Suppressor macrophage treated with lipopolysaccharide for 1 hour (primary cell): ENCODE data around the gene EZR.
A peak's percentile ranks its signal among the peaks of the same experiment; 100 is the strongest.
"Not testable (repeated sequence)": the region's sequence is repeated elsewhere in the genome, so short reads cannot be mapped to it uniquely, and the experiment has no call there.

ENCODE experiments used
- DNase-seq, 3 donors: peaks; one replicate each; pipeline ENCODE4 v3.0.0-alpha.2; 2020 to 2022

The EZR gene

DNA sequence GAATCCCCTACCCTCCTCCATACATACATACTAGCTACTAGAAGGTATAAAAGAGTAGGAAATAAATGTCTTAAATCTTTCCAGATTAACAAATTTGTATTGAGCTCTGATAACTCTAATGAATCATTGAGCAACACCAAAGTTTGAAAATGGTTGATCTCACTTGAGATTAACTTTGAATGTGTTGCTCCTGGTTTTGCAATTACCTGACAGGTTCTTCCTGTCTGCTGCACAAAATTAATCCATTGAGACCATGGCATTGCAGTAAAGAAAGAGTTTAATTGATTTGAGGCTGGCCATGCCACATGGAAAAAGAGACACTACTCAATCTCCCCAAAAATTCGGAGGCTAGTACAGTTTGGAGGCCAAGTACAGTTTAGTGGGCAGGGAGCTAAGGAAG, 21.3 kb upstream of the EZR start:
- no peak for DNase-seq

DNA sequence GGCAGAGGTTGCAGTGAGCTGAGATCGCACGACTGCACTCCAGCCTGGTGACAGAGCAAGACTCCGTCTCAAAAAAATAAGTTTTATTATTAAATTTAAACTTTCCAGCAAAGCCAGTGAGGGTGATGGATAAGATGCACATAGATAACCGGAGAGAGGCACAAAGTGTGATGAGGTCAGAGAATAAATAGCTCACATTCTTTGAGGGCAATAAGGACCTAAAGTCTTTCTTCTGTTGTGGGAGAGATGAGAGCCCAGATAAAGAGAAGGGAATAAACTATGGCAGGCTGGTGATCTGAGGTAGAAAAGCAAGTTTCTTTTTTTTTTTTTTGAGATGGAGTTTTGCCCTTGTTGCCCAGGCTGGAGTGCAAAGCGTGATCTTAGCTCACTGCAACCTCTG, 20.6 kb upstream of the EZR start:
- no peak for DNase-seq

DNA sequence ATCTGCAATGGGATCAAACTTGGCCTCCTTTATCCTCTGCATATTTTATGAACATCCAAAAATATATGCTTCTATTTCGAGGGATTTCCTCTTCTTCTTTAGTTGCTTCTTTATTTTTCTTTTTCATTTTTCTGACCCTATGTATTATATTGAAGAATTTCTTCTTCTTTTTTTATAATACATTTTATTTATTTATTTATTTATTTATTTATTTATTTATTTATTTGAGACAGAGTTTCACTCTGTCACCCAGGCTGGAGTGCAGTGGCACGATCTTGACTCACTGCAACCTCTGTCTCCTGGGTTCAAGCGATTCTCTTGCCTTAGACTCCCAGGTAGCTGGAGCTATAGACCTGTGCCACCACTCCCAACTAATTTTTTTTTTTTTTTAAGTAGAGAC, 19.6 kb upstream of the EZR start:
- DNase-seq = not testable (repeated sequence)

DNA sequence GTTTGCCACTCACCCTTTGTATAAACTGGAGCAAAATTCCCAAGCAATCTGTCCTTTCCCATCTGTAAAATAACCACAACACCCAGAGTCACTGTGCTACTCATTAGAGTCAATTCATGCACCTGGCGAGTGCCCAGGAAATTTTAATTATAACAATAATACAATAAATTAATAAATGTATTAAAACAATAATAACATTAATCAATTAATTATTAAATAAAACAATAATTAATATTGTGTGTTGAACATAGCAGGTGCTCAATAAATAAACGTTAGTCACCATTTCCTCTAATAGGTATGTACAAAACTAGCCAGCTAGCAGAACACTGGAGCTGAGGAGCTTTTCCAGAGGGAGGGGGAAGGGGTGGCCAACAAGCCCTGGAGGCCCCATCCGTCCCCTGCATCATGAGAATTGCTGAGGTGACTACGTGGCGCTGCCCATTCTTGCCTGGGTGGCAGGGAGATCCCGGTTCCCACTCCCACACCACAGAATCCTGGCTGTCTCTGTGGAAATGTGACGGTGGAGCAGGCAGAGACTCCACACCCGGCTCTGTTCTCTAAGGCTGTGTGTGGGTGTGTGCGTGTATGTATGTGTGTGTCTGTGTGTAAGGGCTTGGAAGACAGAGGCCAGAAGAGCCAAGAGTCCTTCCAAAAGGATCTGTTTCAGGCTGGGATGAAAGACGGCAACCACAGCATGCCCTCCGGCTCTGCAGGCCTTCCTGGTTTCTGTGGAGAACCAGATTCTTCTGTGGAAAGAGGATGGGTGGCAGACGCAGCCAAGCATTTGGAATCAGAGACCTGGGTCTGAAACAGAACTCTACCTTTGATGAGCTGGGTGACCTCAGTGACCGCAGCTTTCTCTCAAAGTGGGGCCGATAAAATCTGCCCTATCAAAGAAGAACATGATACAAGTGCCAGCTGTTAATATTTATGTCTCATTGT, 18.8 kb upstream of the EZR start:
- no peak for DNase-seq

DNA sequence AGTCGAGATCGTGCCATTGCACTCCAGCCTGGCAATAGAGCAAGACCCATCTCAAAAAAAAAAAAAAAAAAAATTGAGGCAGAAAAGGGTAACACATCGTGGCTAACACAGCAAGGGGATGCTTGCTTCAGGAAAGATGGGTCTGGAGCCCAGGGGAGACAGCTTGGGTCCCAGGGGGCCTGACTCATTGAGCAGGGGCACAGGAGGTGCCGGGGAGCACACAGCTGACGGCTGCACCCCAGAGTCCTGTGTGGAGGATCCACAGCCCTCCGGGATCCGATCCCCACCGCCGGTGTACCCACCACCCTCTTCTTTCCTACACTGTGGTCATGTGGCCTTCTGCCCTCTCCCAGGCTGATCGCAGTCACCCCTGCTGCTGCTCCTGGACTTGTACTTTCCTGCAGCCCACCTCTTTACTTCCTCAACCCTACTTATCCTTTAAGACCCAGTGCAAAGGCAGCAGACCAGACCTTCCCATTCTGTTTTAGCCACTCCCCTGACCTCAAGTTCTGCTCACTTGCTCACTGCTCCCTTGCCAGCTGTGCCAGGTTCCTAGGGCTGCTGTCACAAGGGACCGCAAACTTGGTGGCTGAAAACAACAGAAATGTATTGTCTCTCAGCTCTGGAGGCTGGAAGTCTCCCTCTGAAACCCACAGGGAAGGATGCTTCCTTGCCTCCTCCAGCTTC, 17.6 kb upstream of the EZR start:
- no peak for DNase-seq

DNA sequence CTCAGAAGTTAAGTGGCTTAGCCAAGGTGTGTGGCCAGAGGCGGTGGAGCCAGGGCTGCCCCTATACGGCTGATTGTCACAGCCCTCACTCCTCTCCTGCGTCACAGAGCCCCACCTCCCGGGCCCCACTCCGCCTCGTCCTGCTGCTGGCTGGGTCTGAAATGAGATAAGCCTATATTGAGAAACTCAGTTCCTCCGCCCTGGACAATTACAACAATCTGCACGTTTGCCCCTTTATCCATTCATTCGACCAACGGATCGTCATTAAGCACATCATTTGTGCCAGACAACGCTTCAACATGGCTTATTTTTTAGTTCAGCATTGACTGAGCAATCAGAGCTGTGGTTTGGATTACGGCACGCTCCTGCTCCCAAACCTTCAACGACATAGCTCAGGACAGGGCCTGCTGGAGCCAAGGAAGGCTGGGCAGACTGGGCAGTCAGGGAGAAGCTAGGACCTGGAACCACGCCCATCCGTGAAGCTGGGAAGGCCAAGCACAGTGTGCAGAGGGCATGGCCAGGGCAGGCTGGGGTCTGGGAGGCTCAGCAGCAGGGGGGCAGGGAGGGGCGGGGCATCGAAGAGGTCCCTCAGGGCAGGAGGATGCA, 16.6 kb upstream of the EZR start:
- peak in 1 of 3 donors; percentile 47 for DNase-seq

DNA sequence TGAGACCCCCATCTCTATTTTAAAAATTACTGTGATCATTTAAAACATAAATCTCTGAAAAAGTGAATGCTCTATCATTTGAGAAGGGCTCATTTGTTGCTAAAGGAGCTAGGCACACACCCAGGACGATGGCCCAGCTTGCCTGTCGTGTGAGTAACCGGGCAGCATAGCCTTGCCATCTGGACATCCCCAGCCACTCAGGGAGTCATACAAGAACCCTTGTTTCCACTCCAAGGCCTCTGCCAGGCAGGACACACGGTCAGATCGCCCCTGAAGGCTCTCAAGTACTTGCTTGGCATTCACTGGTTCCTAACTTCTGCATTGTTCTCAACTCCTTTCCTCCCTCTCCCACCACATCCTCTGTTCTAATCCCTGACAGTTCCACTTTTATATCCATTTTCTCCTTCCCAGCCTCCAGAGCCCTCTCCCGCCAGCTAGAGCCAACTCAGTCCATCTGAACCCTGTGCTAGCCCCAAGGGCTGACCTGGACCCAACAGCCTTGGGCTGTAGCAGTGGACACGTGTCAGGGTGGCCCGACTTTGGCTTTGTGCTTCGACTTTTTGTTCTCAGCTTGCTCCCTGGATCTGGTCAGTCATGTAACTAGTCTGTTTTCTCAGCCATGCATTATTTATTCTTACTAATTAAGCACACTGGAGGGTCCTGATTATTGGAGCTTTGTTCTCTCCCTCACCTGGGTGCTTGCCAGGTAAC, 15.7 kb upstream of the EZR start:
- DNase-seq = no peak

DNA sequence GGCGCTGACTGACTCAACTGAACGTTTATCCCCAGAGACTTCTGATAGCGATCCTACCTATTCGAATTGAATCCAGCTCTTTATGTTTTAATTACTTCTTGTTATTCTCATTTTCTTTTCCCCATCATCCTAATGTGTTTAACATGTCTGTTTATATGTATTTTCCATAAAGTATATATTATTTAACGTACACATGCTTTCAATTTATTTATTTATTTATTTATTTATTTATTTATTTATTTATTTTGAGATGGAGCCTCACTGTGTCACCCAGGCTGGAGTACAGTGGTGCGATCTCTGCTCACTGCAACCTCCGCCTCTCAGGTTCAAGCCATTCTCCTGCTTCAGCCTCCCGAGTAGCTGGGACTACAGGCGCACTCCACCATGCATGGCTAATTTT, 13.6 kb upstream of the EZR start:
- DNase-seq = not testable (repeated sequence)

DNA sequence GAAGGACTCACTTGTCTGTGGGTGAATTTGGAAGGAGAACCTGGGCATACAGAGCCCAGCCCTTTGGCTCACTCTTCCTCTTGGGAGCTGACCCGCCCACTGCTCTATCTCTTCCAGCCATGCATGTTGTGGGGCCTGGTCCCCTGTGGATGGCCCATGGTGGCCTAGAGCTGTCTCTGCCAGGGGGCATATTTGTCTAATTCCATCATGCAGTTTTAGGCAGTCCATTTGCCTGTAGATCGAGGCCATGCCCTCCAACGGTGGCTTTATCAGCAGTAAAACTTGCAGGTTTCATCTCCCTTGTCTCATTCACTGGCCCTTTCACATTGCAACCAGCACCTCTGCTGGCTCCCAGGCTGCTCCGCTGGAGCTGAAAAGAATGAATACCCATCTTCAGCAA, 12.9 kb upstream of the EZR start:
- no peak for DNase-seq

DNA sequence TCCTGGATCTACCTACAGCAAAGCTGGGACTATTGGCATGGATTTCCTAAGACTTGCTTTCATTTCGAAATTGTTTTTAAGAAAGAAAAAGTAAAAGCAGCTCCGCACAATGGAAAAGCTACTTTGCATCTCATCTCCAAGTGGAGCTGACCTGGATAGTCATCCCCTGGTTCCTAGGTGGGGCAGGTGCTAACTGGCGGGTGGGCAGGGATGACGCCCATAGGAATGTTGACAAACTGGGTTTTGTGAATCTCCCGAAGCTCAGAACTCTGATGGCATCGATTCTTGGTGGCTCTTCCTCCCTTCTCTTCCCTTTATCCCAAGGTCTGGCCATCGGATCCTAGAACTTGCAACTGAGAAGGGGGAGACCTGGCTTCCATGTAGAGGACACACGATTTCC, 12.4 kb upstream of the EZR start:
- DNase-seq = no peak

DNA sequence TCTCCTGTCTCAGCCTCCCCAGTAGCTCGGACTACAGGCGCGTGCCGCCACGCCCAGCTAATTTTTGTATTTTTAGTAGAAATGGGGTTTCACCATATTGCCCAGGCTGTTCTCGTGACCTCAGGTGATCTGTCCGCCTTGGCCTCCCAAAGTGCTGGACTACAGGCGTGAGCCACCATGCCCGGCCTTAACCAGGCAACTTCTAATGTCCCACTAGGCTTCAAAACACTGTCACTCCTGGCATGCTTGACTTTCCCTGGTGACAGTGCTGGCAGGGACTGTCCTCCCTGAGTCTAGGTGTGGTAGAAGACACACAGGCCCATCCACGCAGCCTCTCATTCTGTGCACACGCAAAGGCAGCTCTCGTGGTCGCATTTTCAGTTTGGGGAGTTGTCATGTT, 11.6 kb upstream of the EZR start:
- no peak for DNase-seq

DNA sequence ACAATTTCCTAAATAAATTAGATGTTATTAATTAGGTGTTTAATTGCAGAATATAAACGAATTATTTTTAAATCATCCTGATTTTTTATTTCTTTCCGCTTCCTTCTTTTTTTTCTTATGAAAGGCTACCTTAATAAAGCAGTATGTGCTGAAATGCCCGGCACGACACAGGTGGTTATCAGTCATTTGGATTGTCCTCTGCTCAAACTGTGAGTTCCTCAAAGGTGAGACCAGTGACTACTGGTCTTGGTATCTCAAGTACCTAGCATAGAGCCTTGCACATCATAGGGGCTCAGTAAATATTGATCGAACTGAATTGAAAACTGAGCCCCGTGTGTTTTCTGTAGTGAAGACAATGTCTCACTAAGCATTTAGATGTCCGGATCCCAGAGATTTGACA, 9.6 kb upstream of the EZR start:
- no peak for DNase-seq

DNA sequence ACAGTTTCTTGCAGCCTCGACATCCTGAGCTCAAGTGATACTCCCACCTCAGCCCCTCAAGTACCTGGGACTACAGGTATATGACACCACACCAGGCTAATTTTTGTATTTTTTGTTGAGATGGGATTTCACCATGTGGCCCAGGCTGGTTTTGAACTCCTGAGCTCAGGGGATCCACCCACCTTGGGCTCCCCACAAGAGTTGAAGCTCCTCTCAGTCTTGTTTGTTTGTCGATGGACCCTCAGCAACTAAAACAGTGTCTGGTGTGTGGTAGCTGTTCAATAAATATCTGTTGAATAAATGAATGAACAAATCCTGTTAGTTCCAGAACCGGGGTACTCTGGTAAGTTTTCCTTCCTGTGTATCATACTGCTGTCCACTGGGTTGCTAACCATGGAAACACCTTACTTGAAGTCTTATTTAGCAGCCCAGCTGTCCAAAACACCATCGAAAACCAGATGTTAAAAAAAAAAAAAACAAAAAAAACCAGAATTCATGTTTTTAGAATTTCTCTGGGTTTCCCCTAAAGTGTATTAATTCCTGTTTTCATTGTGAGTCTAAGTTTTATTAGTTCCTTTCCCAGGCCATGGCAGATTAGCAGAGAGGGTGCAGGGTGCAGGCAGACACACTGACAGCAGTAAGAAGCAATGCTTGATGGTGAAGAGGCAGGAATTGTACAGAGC, 7.8 kb upstream of the EZR start:
- DNase-seq = peak; percentile 46 to 72 (median 67)

DNA sequence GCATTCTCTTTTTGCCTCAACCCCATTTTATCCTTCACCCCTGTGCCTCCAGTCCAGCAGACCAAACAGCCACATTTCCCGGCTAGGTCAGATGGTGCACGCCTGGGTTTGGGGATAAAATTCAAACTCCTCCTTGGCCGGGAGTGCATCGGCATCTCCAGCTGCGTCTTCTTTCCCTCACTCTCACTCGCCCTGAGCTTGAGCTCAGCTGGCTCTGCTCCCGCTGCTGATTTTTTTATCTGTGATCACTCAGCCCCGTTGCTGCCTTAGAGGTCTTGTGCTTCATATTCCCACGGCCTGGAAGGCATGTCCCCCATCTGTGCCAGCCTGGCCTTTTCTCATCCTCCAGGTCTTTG, 6.8 kb upstream of the EZR start:
- DNase-seq = no peak

DNA sequence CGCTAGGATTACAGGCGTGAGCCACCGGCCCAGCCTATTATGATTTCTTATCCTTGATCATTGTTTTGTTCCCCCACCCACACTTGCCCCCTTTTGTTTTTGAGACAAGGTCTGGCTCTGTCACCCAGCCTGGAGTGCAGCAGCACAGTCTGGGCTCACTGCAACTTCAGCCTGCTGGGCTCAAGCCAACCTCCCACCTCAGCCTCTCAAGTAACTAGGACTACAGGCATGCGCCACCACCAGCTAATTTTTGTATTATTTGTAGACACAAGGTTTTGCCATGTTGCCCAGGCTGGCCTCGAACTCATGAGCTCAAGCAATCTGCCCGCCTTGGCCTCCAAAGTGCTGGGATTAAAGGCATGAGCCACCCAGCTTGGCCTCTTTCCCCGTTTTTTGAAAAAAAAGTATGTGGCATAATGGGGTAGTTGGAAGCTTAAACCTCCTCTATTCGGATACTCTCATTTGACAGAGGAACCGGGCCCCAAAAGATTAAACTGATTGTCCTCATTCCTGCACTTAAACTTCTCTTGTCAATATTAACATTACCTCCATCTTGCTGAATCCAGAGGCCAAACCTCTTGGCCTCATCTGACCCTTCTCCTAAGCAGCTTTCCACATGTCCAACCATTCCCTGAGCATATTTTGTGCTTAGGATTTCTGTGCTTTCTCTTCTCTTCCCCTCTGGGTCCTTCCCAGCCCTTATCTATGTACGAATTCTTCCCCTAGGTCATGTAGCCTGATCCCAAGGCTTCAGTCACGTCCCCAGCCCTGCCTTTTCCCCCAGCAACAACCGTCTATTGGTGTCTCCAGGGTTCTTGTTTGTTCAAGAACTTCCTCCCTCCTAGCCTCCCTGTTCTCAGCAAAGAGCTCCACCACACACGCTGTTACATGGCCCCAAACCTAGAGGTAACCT, 6.1 kb upstream of the EZR start:
- DNase-seq = no peak

DNA sequence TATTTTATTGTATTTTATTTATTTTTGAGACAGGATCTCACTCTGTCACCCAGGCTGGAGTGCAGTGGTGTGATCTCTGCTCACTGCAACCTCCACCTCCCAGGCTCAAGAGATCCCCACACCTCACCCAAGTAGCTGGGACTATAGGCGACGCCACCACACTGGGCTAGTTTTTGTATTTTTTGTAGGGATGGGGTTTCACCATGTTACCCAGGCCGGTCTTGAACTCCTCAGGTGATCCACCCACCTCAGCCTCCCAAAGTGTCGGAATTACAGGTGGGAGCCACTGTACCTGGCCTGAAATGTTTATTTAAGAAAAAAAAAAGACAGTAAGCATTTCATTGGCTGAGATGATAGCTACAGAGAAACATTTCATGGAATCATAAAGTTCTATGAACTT, 4.4 kb upstream of the EZR start:
- DNase-seq = not testable (repeated sequence)

DNA sequence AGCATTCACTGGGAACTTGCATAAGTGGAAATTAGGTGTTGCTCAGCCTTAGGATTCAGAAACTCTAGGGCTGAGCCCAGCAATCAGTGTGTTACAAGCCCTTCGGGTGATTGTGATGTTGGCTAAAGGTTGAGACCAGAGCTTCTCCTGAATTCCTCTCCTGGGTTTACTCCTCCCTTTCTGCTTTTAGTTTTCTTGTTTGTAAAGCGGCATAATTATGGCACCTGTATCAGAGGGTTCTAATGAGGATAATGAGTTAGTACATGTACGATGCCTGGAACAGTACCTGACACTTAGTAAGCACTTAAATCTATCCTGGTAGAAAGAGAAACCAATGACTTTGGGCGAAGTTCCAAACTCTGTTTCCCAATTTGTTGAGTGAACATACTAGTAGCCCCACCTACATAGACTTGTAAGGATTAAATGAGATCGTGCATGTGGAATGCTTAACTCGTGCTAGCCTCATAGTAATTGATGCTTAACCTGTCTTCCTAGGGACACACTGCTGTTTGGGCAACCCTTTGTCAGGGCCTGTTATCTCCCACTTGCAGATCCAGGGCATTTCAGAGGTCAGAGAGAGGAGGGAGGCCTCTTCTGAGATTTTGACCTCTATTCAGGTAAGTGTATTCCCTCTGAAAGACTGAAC, 932 bp upstream of the EZR start:
- DNase-seq = no peak

DNA sequence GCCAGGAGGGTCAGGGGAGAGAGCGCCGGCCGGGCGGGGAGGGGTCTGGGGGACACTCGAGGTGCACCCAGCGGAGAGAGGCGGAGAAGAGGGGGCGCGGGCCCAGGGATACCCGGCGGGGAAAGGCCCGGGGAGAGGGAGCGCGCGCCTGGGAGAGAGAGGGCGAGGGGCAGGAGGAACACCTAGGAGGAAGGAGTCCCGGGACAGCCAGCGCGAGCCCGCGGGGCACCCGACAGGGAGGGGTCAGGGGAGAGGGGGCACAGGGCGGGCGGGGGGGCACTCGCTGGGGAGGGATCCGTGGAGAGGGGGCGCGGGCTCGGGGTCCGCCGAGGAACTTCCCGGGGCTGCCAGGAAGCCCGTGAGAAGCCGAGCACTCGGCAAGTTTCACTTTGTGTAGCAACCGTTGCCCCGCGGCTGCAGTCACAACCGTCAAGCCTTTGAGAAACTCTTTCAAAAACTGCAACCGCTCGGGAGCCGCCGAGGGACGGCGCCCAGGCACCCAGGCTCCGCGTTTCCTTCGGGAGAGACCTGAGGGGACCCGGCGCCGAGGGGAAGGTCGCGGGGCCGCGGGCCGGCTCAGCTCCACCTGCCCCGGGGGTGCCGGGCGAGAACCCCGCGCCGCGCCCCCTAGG, 471 bp downstream of the EZR start:
- DNase-seq = peak; percentile 76 to 87 (median 80)

DNA sequence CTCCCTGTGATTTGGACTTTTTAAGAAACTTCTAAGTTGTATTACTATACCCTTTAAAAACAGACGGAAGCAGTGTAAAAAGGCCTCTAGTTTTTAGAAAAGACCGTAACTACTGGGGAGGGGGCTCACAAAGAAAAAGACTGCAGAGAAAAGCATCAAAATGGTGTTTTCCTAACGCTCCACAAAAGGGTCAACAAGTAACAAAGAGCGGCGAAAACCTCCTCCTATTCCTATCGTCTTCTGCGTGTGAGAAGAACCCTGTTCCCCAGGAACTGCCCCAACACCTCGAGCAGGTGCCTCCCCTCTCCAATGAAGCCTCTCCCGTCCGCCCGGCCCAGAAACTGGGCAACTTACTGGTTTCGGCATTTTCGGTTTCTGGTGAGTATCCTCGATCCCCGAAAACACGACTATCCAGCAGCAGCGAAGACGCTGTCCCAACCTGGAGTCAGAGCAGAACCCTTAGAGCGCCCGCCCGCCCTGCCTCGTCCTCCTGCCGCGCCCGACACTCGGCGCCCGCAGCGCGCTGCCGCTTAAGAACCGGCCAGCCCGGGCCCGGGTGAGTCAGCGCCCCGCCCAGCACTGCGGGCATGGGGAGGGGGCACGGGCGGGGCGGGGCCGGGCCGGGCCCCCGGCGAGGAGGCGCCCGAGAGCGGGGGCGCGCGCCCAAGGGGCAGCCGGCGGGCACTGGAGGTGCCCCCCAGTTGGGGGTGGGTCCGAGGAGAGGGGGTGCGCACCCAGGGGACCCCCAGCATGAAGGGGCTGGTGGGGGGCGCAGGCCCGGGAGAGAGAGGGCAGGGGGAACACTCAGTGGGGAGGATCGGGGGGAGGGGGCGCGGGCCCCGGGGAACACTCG, 1.2 kb downstream of the EZR start:
- peak; percentile 88 to 96 (median 93) for DNase-seq
